Neuron (in vitro differentiated cells): ENCODE data around the gene NR2E3.

Experiments
- H2AFZ ChIP-seq: one replicate; pipeline ENCODE4 v1.6.1; 2013; ENCODE audit warnings: low read depth, mild to moderate bottlenecking, inconsistent platforms, low read length, moderate library complexity
- H3K27me3 ChIP-seq: one replicate; pipeline ENCODE4 v1.6.1; 2013; ENCODE audit warnings: low read length; ENCODE audit not compliant: insufficient read depth
- H3K36me3 ChIP-seq: one replicate; pipeline ENCODE4 v1.6.1; 2013; ENCODE audit warnings: low read length; ENCODE audit not compliant: insufficient read depth
- H3K4me1 ChIP-seq: one replicate; pipeline ENCODE4 v1.6.1; 2013; ENCODE audit warnings: low read length; ENCODE audit not compliant: insufficient read depth
- H3K4me3 ChIP-seq: 2 replicates; pipeline ENCODE4 v1.5.1; 2013; ENCODE audit warnings: mild to moderate bottlenecking, low read length, moderate library complexity
- H3K9me3 ChIP-seq: one replicate; pipeline ENCODE4 v1.6.1; 2013; ENCODE audit warnings: low read length

NR2E3 gene

GRCh38 chr15:71801935-71802655, 8.3 kb upstream of the NR2E3 start:
- no peak overlapping the region for H2AFZ ChIP-seq
- peaks cover 2% of the 10 kb centered on the region for H3K9me3 ChIP-seq
- H3K27me3 ChIP-seq, result no peaks in the 10 kb centered on the region
- H3K4me3 ChIP-seq, result no peak overlapping the region
- H3K4me1 ChIP-seq, result peaks cover 2% of the 10 kb centered on the region
- H3K36me3 ChIP-seq, result no peaks in the 10 kb centered on the region

- H3K4me3 ChIP-seq, result no peak overlapping the region
- no peaks in the 10 kb centered on the region for H3K27me3 ChIP-seq
- no peak overlapping the region for H2AFZ ChIP-seq
- no peaks in the 10 kb centered on the region for H3K36me3 ChIP-seq
- peaks cover 9% of the 10 kb centered on the region for H3K4me1 ChIP-seq
- peaks cover 2% of the 10 kb centered on the region for H3K9me3 ChIP-seq
Measured at GRCh38 chr15:71802770-71803169, 7.6 kb upstream of the NR2E3 start.

- H3K36me3 ChIP-seq, result no peaks in the 10 kb centered on the region
- H2AFZ ChIP-seq, result no peak overlapping the region
- H3K4me3 ChIP-seq, result no peak overlapping the region
- no peaks in the 10 kb centered on the region for H3K27me3 ChIP-seq
- H3K9me3 ChIP-seq, result no peaks in the 10 kb centered on the region
- peaks cover 10% of the 10 kb centered on the region for H3K4me1 ChIP-seq
Measured at GRCh38 chr15:71804226-71804625, 6.1 kb upstream of the NR2E3 start.

GRCh38 chr15:71804695-71805470, 5.5 kb upstream of the NR2E3 start:
- H3K4me3 ChIP-seq, result no peak overlapping the region
- H3K36me3 ChIP-seq, result no peaks in the 10 kb centered on the region
- peaks cover 10% of the 10 kb centered on the region for H3K4me1 ChIP-seq
- no peaks in the 10 kb centered on the region for H3K27me3 ChIP-seq
- H3K9me3 ChIP-seq, result no peaks in the 10 kb centered on the region
- no peak overlapping the region for H2AFZ ChIP-seq

GRCh38 chr15:71806452-71806931, 3.9 kb upstream of the NR2E3 start:
- Histone ChIP-seq H3K4me3 (no peak overlapping the region), H3K4me1 (peaks cover 10% of the 10 kb centered on the region), H3K9me3 (no peaks in the 10 kb centered on the region), H2AFZ (peak overlapping the region; percentile 87), H3K36me3 (no peaks in the 10 kb centered on the region), H3K27me3 (no peaks in the 10 kb centered on the region)

- Histone ChIP-seq H3K27me3 (no peaks in the 10 kb centered on the region), H2AFZ (peak overlapping the region; percentile 87), H3K9me3 (no peaks in the 10 kb centered on the region), H3K4me1 (peaks cover 10% of the 10 kb centered on the region), H3K36me3 (no peaks in the 10 kb centered on the region), H3K4me3 (no peak overlapping the region)
Measured at GRCh38 chr15:71807125-71807629, 3.2 kb upstream of the NR2E3 start.

GRCh38 chr15:71807691-71808091, 2.7 kb upstream of the NR2E3 start:
- Histone ChIP-seq H3K4me3 (no peak overlapping the region), H3K36me3 (no peaks in the 10 kb centered on the region), H3K27me3 (no peaks in the 10 kb centered on the region), H3K9me3 (no peaks in the 10 kb centered on the region), H3K4me1 (peaks cover 10% of the 10 kb centered on the region), H2AFZ (peak overlapping the region; percentile 87)

- Histone ChIP-seq H3K27me3 (no peaks in the 10 kb centered on the region), H3K9me3 (peaks cover 3% of the 10 kb centered on the region), H3K4me3 (no peak overlapping the region), H3K4me1 (peaks cover 10% of the 10 kb centered on the region), H2AFZ (no peak overlapping the region), H3K36me3 (no peaks in the 10 kb centered on the region)
Measured at GRCh38 chr15:71808311-71809020, 1.9 kb upstream of the NR2E3 start.

- Histone ChIP-seq H2AFZ (no peak overlapping the region), H3K9me3 (peaks cover 4% of the 10 kb centered on the region), H3K27me3 (no peaks in the 10 kb centered on the region)
Measured at GRCh38 chr15:71809346-71809745, 1.0 kb upstream of the NR2E3 start.

GRCh38 chr15:71811036-71811736, 832 bp downstream of the NR2E3 start:
- peaks cover 8% of the 10 kb centered on the region for H3K4me1 ChIP-seq
- H3K27me3 ChIP-seq, result no peaks in the 10 kb centered on the region
- peaks cover 4% of the 10 kb centered on the region for H3K9me3 ChIP-seq
- no peak overlapping the region for H3K4me3 ChIP-seq
- no peaks in the 10 kb centered on the region for H3K36me3 ChIP-seq
- H2AFZ ChIP-seq, result no peak overlapping the region

More at GRCh38 chr15:71809346-71809745, 1.0 kb upstream of the NR2E3 start:
- Histone ChIP-seq H3K4me1 (peaks cover 10% of the 10 kb centered on the region), H3K36me3 (no peaks in the 10 kb centered on the region), H3K4me3 (no peak overlapping the region)

- Histone ChIP-seq H3K9me3 (peaks cover 4% of the 10 kb centered on the region), H3K4me1 (peaks cover 8% of the 10 kb centered on the region), H3K36me3 (no peaks in the 10 kb centered on the region), H2AFZ (no peak overlapping the region), H3K4me3 (no peak overlapping the region), H3K27me3 (no peaks in the 10 kb centered on the region)
Measured at GRCh38 chr15:71811752-71812735, 1.7 kb downstream of the NR2E3 start.
